Right kidney (tissue), 1 donor: ENCODE measurements around the gene NTSR1.

Source experiments
- DNase-seq: peaks from one replicate; pipeline ENCODE4 v3.0.0-alpha.2; 2016

NTSR1 gene

GRCh38 chr20:62771396-62772102, 62.9 kb downstream of the NTSR1 start:
- DNase-seq = no peak

GRCh38 chr20:62772103-62772611, 63.5 kb downstream of the NTSR1 start:
- DNase-seq = no peak

DNA sequence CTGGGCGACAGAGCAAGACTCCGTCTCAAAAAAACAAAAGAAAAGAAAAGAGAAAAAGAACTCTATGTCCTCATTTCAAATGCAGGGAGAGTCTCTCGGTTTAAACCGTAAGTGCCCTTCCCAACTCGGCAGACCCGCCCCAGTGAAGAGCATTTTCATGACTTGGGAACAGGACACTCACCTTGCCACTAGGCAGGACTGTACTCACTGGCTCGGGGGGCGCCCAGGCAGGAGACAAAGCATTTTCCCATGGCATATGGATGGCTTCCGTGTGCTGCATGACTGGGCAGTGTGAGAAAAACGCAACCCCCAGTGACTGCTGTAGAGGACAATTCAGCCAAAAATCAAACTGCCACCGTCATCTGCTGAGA, 64.0 kb downstream of the NTSR1 start:
- no peak for DNase-seq

DNA sequence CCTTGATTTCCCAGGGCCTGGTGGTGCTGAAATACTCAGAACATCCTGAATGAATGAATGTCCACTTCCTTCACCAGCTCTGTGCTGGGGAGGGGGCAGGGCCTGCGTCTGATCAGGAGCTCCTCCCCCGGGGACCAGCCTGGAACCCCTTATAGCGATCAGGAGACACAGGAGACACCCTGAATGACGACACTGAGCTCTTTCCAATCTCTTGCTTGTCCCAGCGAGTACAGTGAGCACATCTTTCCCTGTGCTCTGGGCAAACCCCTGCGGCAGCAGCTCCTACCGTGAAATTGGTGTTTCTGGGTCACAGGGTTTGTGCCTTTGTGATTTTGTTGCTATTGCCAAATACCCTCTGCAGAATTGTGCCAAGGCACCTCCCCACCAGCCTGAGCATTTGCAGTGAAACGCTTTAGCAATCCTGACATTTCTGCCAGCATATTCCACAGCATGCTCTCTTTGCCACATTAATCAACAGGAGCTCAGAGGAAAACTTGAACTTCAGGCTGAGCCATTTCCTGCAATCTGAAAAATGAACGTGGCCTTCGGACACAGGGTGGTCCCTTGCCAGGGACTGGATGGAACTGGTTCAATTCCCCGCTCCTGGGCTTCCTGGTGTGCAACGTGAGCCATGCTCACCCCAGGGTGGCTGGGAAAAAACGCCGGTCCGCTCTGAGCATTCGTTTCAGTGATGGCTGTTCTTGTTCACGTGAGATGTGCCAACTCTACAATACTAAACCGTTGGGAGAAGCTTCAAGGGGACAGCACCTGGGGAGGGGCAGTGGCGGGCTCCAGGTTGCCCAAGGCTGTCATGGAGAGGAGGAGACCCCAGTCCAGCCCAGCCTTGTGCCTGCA, 64.6 kb downstream of the NTSR1 start:
- no peak for DNase-seq

GRCh38 chr20:62773845-62774714, 65.4 kb downstream of the NTSR1 start:
- no peak for DNase-seq

- no peak for DNase-seq
These were observed 66.1 kb downstream of the NTSR1 start for GRCh38 chr20:62774762-62775161.

- no peak for DNase-seq
These were observed 66.6 kb downstream of the NTSR1 start for GRCh38 chr20:62775206-62775605.

DNA sequence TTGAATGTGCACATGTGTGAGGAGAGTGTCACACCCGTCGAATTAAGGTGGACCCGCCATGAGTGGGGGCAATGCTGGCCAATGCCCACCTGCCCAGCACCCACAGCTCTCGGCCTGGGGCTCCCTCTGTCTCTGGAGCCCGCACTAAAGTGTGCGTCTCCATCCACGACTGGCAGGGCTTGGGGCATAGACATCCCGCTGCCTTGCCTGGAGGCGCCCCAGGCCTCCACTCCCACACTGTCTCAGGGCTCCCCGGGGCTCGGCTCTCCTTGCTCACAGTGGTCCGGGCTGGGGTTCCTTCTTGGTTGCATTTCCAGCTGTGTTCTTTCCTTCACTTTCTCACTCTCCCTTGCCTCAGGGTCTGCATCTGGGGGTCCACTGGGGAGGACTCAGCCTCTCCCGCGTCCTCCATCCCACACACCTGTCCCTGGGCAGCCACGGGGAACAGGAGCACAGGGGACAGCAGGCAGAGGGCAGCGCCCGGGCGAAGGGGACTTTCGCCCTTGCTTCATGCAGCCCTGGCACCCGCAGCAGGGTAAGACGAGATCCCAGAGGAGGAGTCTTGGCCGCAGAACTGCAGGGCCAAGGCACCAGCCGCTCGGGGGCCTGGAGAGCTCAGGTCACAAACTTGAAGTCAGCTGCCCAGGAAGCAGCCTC, 67.5 kb downstream of the NTSR1 start:
- no peak for DNase-seq

DNA sequence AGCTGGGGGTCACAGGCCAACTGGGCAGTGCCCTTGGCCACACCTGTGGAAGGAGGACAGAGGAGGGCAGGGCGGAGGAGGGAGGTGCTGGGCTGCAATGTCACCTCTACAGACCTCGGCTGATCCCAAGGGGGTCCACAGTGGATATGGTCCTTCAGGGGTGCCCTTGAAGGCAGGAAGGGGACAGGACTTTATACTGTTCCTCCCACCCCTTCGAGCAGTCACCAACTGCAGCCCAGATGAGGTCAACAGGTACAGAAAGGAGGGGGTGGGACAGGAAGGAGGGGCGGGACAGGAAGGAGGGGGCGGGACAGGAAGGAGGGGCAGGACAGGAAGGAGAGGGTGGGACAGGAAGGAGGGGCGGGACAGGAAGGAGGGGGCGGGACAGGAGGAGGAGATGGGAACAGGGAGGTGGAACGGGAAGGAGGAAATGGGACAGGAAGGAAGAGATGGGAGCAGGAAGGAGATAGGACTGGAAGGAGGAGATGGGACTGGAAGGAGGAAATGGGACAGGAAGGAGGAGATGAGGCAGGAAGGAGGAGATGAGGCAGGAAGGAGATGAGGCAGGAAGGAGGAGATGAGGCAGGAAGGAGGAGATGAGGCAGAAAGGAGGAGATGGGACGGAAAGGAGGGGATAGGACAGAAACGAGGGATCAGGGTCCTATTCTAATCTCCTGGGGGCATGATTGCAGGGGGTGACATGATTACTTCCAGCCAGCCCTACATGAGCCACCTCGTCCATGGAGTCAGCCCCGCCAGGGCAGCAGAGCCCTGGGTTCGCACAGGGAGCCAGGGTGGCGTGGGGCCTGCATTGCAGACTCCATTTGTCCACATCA, 68.3 kb downstream of the NTSR1 start:
- DNase-seq = no peak

DNA sequence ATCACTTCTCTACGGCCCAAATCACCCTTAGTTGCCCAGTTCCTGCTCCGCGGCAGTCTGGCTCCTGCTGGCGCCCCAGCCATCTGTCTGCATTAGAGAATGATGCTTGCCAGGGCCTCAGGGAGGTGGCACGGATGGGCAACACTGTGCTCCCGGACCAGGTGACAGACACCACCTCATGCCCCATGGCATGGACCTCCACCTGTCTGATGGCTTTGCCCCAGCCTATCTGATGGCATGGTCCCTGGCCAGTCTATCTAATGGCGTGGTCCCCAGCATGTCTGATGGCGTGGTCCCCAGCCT, 68.8 kb downstream of the NTSR1 start:
- no peak for DNase-seq

GRCh38 chr20:62778058-62778457, 69.4 kb downstream of the NTSR1 start:
- DNase-seq = no peak

DNA sequence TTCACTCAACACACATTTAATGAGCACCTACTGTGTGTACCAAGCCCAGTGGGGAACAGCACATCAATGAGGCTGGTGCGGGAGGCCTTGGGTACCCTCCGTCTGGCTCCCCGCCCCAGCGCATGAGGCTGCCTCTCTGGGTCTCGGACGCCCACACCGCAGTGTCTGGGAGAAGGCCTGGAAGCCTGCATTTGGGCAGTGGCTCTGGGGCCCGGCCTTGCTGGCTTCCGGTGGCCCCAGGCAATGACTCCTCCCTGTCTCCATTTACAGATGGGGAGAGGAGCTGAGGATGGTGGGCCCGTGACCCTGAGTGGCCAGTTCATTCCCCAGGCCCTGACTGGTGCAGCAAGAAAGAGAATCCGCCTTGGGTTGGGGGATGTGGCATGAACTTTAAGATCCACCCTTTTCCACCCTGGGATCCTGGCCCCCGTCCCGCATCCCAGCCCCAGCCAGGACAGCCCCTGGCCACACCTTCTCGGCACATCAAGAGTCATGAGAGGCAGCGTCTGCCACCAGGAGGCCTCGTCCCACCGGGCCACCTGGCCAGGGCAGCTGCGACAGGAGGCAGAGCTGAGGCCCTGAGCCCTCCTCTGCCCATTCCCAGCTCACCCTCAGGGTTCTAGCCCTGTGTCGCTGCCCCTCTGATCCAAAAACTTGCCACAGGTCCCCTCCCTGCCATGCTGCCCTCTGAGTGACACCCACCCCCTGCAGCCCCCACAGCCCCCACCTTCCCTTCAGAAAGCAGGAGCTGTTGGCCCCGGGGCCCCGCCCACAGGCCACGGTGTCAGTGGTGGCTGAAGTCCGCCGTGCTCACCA, 70.2 kb downstream of the NTSR1 start:
- DNase-seq = no peak

GRCh38 chr20:62779417-62779685, 70.7 kb downstream of the NTSR1 start:
- no peak for DNase-seq

DNA sequence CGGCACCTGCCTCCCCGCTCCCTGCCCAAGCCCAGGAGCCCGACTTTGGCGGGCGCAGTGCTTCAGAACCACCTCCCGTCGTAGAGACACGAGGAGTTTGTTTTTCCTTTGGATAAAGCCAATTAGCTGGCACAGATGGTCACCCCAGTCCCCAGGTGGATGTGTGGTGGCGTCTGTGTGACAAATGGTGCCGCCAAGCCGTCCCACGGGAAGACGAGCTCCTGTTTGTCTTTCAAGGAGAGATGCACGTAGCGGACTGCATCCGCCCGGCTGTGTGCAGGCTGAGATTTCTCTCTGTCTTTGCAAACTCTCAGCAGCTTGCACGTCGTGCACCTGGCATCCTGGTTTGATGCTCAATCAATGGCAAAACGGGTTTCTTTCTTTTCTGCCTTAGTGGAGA, 71.6 kb downstream of the NTSR1 start:
- DNase-seq = no peak

DNA sequence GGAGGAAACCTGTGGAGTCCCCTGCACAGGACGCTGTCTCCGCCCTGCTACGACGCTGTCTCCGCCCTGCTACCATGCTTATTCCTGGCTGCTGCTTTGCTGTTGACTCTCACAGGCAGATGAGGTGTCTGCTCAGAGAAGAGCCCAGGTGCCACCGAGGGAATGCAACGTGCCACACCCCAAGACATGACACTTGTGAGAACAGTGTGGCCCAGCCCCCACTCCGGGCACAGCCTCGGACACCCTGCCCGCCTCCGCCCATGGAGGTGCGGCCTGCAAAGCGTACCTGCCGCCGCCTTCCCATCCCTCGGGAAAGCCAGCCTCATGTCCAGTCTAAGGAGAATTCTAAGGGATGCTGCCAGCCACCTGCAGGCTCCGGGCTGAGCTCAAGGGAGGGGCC, 72.1 kb downstream of the NTSR1 start:
- DNase-seq = no peak

DNA sequence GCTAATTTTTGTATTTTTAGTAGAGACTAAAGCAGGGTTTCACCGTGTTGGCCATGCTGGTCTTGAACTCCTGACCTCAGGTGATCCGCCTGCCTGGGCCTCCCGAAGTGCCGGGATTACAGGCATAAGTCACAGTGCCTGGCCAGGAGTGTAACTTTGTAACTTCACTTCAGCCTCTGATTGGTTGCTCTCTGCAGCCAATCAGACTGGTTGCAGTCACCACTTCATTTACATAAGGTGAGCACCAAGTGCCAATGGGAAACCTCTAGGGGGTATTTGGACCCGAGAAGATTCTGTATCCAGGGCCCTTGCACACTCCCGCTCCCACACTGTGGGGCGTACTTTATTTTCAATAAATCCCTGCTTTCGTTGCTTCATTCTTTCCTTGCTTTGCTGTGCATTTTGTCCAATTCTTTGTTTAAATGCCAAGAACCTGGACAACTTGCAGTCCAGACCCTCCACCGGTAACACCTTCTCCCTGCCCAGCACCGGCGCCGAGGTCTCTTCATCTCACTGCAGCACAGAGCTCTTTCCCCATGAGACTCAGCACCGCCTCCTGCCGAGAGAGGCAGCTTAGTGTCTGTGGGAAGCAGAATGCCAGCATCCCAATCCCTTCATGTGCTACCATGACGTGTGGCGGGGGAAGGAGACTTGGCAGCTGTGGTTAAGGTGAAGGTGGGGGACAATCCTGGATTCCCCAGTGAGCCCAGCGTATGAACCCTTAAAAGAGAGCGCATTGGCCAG, 73.7 kb downstream of the NTSR1 start:
- no peak for DNase-seq

- no peak for DNase-seq
These were observed 74.2 kb downstream of the NTSR1 start for GRCh38 chr20:62782893-62783278.

- DNase-seq = no peak
These were observed 75.9 kb downstream of the NTSR1 start for GRCh38 chr20:62784497-62784896.

DNA sequence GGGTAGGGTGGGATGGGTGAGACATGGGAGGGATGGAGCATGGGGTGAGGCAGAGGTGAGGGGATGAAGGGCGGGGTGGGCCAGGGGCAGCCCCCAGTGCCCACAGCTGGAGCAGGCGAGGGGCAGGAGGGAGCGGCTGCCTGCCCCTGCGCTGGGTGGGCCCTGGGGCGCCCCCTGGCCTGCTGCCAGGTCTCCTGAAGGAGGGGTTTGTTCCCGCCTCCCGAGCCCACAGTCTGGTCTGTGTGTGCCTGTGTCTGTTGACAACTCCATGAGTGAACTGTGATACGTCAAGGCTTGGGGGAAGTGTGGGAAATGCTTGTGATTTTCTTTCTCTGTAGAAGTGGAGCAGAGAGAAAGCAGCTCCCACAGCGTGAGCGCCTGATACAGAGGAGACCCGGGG, 76.8 kb downstream of the NTSR1 start:
- DNase-seq = no peak

DNA sequence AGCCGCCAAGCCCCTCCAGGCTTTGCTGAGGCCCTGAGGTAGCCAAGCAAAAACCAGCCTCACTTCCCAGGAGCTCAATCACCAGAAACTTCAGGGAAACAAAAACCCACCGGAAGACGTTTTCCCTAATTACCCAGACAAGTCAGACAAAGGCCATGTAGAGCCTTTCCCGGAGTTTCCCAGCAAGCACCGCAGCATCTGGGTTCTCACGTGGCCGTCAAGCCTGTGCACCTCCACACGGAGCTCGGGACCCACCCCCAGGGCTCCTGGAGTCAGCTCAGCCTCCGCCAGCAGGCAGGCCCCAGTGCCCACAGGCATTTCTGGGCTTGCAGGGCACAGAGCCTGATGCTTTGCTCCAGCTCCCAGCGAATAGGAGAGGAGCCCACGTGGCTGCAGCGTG, 77.5 kb downstream of the NTSR1 start:
- peak; percentile 52 for DNase-seq
